ENCODE results near the gene GNAS.

DNA sequence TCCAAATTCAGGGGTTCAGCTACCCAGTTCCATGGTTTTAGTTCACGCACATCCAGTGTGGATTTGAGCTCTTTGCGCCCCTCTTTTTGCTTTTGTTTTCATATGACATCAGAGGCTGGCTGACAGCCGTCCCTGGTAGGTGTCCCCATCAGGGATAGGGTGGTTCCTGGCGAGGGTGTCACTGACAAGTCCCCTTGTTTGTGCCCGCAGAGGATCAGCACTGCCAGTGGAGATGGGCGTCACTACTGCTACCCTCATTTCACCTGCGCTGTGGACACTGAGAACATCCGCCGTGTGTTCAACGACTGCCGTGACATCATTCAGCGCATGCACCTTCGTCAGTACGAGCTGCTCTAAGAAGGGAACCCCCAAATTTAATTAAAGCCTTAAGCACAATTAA, 58.0 kb downstream of the GNAS start:
- TF ChIP-seq, protein P1, sequence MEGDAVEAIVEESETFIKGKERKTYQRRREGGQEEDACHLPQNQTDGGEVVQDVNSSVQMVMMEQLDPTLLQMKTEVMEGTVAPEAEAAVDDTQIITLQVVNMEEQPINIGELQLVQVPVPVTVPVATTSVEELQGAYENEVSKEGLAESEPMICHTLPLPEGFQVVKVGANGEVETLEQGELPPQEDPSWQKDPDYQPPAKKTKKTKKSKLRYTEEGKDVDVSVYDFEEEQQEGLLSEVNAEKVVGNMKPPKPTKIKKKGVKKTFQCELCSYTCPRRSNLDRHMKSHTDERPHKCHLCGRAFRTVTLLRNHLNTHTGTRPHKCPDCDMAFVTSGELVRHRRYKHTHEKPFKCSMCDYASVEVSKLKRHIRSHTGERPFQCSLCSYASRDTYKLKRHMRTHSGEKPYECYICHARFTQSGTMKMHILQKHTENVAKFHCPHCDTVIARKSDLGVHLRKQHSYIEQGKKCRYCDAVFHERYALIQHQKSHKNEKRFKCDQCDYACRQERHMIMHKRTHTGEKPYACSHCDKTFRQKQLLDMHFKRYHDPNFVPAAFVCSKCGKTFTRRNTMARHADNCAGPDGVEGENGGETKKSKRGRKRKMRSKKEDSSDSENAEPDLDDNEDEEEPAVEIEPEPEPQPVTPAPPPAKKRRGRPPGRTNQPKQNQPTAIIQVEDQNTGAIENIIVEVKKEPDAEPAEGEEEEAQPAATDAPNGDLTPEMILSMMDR (IDR thresholded peaks at IDR 0.05 in 8 of 11, conservative IDR thresholded peaks at IDR 0.05 in 3 of 11): no peak
- peak in 1 of 3 donors; percentile 8 for TF ChIP-seq POLR2AphosphoS5 (IDR thresholded peaks at IDR 0.05)
